K562 (cell line): ENCODE results near the gene PYGB. TPM values are rescaled to one million over a fixed set of nuclear protein-coding genes. Genes with fewer than 3 reads are reported as not detected.

ENCODE experiments used
- HNRNPH1 ChIP-seq: fragments of 200-400 bp; formaldehyde crosslinking; optimal IDR thresholded peaks from 2 replicates; pipeline ENCODE3; 2017; ENCODE audit warnings: low read depth, mild to moderate bottlenecking, low read length, moderate library complexity
- SRF ChIP-seq, 2 experiments: fragments of 250-450, 450-650 bp in 1 of 2; sonication (Bioruptor Pico) in 1 of 2; sonication (generic) in 1 of 2; formaldehyde crosslinking; IDR thresholded peaks; 2 replicates each; pipeline versions ENCODE4 v1.5.0 to v1.5.1; 2020 to 2022; ENCODE audit warnings: mild to moderate bottlenecking in 1 of 2, missing genetic modification reagents in 1 of 2
- ZNF140 ChIP-seq: fragments of 250-450 bp; sonication (Bioruptor Pico); IDR thresholded peaks from 2 replicates; pipeline ENCODE4 v1.8.0; 2021; ENCODE audit warnings: moderate library complexity, mild to moderate bottlenecking, inconsistent platforms
- ZNF444 ChIP-seq: fragments of 250-450 bp; sonication (Bioruptor Pico); IDR thresholded peaks from 2 replicates; pipeline ENCODE4 v1.4.0; 2020; ENCODE audit warnings: mild to moderate bottlenecking, moderate library complexity
- polyA plus RNA-seq, 8 experiments: library from polyadenylated mRNA; depleted of rRNA in 4 of 8; stranded (reverse) in 5 of 8; unstranded in 3 of 8; fragments of >200 nt; fragmentation: Nextera tagmentation in 2 of 8; fragmentation: Illumina TruSeq in 1 of 8; extraction: Ambion mirVana in 2 of 8; extraction: Trizol in 1 of 8; gene quantifications; 2 replicates each; pipeline versions ENCODE4 v1.2.1 to v1.2.3, GENCODE V29; 2011 to 2014; ENCODE audit warnings: inconsistent platforms in 1 of 8, missing spikeins in 1 of 8
- total RNA-seq, 7 experiments: library from RNA; depleted of rRNA in 6 of 7; stranded (reverse); fragments of >200 nt in 6 of 7; fragmentation: Illumina TruSeq in 2 of 7; extraction: Trizol in 2 of 7; gene quantifications; 2 replicates each; pipeline versions ENCODE4 v1.2.1 to v1.2.3, GENCODE V29; 2011 to 2021; ENCODE audit warnings: low replicate concordance in 1 of 7
- TF ChIP-seq, protein P1 (sequence below): sonication (generic); formaldehyde crosslinking; IDR thresholded peaks from 2 replicates; pipeline ENCODE4 v1.8.0; 2022; ENCODE audit warnings: mild to moderate bottlenecking, missing genetic modification reagents
- TF ChIP-seq, protein P2 (sequence below): fragments of 250-450 bp; sonication (Bioruptor Pico); IDR thresholded peaks from 2 replicates; pipeline ENCODE4 v1.5.0; 2022; ENCODE audit warnings: mild to moderate bottlenecking

The PYGB gene
- total and polyA plus RNA-seq, 9 of the 15 experiments (the other 6 are each of a cell fraction or from before 2014, with no cell fraction given): 0.34 to 18.0 (median 9.8) TPM

DNA sequence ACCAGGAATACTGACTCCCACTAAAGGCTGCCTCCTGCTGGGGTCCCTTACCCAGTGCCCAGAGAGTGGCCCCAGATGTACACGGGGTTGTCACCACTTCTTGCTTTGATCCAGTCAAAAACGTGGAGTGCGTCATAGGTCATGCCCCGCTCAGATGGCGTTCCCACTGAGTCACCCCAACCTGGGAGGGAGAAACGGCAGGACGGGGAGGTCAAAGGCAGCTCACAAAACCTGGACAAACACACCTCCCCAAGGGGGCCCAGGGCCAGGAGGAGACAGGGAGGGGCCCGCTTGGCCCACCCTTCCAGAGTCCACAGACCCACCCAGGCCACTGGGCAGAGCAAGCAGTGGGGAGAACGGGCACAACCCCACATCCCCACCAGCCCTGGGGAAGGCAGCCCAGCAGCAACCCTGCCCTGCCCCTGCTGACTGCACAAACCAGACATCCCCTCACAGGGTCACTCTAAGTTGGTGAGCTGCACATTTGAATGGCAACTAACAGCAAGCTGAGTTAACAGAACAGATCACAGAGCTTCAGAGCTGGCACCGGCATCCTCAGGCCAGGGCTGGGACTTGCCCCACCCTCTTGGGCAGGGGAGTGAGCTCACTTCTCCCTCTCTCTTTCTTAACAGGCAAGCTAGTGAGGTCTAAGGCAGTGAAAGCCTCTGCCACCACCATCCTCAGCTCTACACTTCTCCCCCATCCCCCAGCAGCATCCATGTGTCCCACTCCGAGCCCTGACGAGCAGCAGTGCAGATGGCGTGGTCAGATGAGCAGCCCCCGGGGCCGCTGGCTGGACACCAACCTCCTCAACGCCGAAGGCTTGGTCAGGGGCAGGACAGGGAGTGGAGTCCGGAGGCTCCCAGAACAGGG lies 61.7 kb downstream of the PYGB start (continued):
- TF ChIP-seq HNRNPH1: no peak
- TF ChIP-seq, protein P1, sequence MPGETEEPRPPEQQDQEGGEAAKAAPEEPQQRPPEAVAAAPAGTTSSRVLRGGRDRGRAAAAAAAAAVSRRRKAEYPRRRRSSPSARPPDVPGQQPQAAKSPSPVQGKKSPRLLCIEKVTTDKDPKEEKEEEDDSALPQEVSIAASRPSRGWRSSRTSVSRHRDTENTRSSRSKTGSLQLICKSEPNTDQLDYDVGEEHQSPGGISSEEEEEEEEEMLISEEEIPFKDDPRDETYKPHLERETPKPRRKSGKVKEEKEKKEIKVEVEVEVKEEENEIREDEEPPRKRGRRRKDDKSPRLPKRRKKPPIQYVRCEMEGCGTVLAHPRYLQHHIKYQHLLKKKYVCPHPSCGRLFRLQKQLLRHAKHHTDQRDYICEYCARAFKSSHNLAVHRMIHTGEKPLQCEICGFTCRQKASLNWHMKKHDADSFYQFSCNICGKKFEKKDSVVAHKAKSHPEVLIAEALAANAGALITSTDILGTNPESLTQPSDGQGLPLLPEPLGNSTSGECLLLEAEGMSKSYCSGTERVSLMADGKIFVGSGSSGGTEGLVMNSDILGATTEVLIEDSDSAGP (CRISPR knock-in tag): no peak
- TF ChIP-seq ZNF444 (CRISPR knock-in tag): no peak
- no peak for TF ChIP-seq ZNF140 (CRISPR knock-in tag)
- TF ChIP-seq SRF (CRISPR knock-in tag; IDR thresholded peaks at IDR 0.05): no peak
- TF ChIP-seq, protein P2, sequence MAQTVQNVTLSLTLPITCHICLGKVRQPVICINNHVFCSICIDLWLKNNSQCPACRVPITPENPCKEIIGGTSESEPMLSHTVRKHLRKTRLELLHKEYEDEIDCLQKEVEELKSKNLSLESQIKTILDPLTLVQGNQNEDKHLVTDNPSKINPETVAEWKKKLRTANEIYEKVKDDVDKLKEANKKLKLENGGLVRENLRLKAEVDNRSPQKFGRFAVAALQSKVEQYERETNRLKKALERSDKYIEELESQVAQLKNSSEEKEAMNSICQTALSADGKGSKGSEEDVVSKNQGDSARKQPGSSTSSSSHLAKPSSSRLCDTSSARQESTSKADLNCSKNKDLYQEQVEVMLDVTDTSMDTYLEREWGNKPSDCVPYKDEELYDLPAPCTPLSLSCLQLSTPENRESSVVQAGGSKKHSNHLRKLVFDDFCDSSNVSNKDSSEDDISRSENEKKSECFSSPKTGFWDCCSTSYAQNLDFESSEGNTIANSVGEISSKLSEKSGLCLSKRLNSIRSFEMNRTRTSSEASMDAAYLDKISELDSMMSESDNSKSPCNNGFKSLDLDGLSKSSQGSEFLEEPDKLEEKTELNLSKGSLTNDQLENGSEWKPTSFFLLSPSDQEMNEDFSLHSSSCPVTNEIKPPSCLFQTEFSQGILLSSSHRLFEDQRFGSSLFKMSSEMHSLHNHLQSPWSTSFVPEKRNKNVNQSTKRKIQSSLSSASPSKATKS (CRISPR knock-in tag): no peak
